ENCODE results near the gene ATXN2.

Gene ATXN2

DNA sequence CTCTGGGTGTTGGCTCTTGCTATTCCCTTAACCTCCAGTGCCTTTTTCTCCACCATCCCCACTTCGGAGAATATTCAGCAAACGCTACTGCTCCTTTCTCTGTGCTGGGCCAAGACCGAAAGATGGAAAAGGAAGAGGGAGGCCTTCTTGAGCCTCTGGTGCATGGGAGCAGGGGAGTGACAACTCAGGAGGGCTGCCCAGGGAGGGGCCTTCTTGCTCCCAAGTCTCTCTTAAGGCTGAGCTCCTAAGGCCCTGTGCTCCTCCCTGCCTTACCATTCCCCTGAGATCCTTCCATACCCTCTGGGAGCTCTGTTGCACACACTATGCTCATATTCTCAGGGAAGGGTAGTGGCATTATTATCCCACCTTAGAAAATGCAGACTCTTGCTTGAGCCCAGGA, 158.5 kb downstream of the ATXN2 start:
- peak overlapping the region; percentile 49 for H3K4me3 Mint-ChIP-seq
- H3K27ac Mint-ChIP-seq (ENCODE audit: low read depth), result peak overlapping the region; percentile 100
- ATAC-seq (replicated peaks; ENCODE audit: extremely low read depth, poor library complexity, severe bottlenecking), result no peak
- H3K9me3 Mint-ChIP-seq, result no peaks in the 10 kb centered on the region
- H3K27me3 Mint-ChIP-seq, result no peaks in the 10 kb centered on the region
- peaks cover 77% of the 10 kb centered on the region for H3K4me1 Mint-ChIP-seq
- no peak for DNase-seq (ENCODE audit: low spot score in 2 of 2)
- peaks cover 29% of the 10 kb centered on the region for H3K36me3 Mint-ChIP-seq (ENCODE audit: insufficient read depth)

DNA sequence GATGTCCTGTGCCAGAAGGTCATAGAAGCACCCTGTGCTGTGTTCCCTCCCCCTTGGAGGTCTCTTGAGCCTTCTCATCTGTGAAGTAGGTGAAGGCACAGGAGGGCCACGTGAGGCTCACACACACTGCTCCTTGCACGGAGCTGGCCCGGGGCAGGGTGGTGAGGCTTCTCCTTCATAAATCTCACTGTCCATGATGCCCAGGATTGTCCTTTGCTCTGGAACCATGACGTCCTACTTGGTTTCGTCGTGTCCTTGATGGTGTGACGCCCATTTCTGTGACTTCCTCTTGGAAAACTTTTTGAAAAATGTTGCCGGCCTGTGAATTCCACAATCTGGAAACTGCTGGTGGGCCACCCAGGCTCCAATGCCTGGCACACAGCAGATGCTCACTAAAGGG, 159.0 kb downstream of the ATXN2 start:
- peak overlapping the region; percentile 100 for H3K27ac Mint-ChIP-seq (ENCODE audit: low read depth)
- peak overlapping the region; percentile 49 for H3K4me3 Mint-ChIP-seq
- H3K9me3 Mint-ChIP-seq, result no peaks in the 10 kb centered on the region

DNA sequence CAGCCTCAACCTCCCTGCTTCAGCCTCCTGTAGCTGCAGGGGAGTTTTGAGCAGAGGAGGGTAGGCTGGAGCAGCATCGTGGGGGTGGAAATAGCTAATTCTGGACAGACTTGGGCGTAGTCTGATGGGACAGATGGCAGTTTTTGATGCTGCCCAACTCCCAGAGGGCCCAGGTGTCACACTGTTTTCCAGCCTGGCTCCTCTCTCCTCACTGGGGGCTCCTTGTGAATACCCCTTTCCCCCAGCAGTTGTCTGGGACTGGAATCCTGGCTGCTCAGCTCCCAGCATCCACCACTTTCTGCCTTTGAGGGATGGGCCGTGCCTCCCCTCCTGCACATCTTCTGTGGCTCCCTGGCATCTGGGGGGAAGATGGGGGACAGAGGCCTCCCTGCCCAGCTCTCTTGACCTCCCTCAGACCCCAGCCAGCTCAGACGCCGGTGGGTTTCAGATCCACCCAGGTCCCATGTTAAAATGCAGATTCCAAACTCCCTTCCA, 159.4 kb downstream of the ATXN2 start:
- DNase-seq (ENCODE audit: low spot score in 2 of 2) (no peak), ATAC-seq (replicated peaks; ENCODE audit: extremely low read depth, poor library complexity, severe bottlenecking) (no peak)
- peaks cover 33% of the 10 kb centered on the region for H3K36me3 Mint-ChIP-seq (ENCODE audit: insufficient read depth)
- peaks cover 77% of the 10 kb centered on the region for H3K4me1 Mint-ChIP-seq
- H3K27ac Mint-ChIP-seq (ENCODE audit: low read depth), result peak overlapping the region; percentile 100
- no peaks in the 10 kb centered on the region for H3K27me3 Mint-ChIP-seq
- no peaks in the 10 kb centered on the region for H3K9me3 Mint-ChIP-seq
- H3K4me3 Mint-ChIP-seq, result peak overlapping the region; percentile 49

More for the DNA sequence above, 159.0 kb downstream of the ATXN2 start:
- no peaks in the 10 kb centered on the region for H3K27me3 Mint-ChIP-seq
- ATAC-seq (replicated peaks; ENCODE audit: extremely low read depth, poor library complexity, severe bottlenecking) (no peak), DNase-seq (ENCODE audit: low spot score in 2 of 2) (no peak)
- peaks cover 77% of the 10 kb centered on the region for H3K4me1 Mint-ChIP-seq
- H3K36me3 Mint-ChIP-seq (ENCODE audit: insufficient read depth), result peaks cover 33% of the 10 kb centered on the region

DNA sequence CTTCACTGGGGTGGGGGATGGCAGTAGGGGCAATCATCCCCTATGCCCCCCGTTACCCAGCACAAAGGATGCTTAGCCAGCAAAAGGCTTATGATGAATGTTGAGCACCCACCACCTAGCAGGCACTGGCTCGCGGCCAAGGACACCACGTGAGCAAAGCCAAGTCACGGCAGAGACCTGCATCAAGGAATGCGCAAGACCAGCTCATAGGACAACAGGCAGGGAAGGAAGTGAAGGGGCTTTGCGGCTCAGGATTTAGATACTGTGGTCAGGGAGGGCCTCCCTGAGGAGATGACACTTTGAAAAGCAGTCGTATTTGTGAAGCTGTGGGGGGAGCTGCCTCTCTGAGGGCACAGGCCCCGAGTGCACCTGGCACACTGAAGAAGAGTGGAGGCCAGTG, 160.6 kb downstream of the ATXN2 start:
- peak overlapping the region; percentile 51 for H3K4me3 Mint-ChIP-seq
- peaks cover 36% of the 10 kb centered on the region for H3K36me3 Mint-ChIP-seq (ENCODE audit: insufficient read depth)
- peaks cover 77% of the 10 kb centered on the region for H3K4me1 Mint-ChIP-seq
- H3K9me3 Mint-ChIP-seq, result no peaks in the 10 kb centered on the region
- peak overlapping the region; percentile 100 for H3K27ac Mint-ChIP-seq (ENCODE audit: low read depth)
- ATAC-seq (replicated peaks; ENCODE audit: extremely low read depth, poor library complexity, severe bottlenecking), result no peak
- H3K27me3 Mint-ChIP-seq, result no peaks in the 10 kb centered on the region
- DNase-seq (ENCODE audit: low spot score in 2 of 2), result peak; percentile 51 to 52

DNA sequence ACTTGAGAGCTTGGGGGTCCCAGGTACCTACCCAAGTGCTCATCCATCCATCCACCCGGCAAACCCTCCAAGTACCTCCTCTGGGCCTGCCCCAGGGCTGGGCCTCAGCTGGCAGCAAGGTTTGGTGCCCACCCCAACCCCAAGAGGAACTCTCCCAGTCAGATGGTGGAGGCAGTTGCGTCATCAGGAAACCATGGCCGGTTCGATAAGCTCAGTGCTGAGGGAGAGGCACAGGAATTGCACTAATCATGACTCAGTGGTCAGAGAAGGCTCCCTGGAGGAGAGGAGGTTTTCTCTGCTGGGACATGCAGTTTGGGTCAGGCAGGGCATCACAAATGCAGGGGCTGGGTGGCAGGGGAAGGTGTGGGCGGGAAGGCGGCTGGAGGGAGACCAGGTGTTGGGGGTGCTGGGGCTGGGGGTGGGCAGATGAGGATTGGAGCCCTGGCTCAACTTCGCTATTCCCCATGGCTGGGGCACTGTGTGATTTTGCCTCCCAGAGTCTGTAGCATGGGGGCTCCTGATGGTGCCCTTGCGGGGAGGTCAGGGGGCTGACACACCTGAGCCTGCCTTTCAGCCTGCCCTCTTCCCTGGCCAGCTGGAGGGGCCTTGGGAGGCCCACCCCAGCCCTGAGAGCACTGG, 161.2 kb downstream of the ATXN2 start:
- Mint-ChIP-seq H3K27ac (ENCODE audit: low read depth) (peak overlapping the region; percentile 100), H3K4me1 (peaks cover 77% of the 10 kb centered on the region), H3K36me3 (ENCODE audit: insufficient read depth) (peaks cover 36% of the 10 kb centered on the region), H3K9me3 (no peaks in the 10 kb centered on the region), H3K27me3 (no peaks in the 10 kb centered on the region), H3K4me3 (peak overlapping the region; percentile 51)
- no peak for ATAC-seq (replicated peaks; ENCODE audit: extremely low read depth, poor library complexity, severe bottlenecking)
- no peak for DNase-seq (ENCODE audit: low spot score in 2 of 2)

DNA sequence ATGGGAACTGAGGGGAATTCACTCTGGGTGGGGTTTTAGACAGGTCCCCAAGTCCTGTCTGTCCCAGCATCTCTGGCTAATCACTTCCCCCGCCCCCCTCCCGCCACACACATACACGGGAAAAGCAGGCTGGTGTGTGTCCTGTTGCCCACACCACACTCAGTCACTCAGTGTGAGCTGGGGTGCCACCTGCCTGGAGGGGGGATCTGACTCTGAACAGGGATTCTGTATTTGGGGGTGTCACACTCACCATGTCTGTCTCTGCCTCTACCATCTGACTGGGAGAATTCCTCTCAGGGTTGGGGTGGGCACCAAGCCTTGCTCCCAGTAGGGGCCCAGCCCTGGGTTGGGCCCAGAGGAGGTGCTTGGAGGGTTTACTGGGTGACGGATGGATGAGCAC, 162.3 kb downstream of the ATXN2 start:
- no peak for ATAC-seq (replicated peaks; ENCODE audit: extremely low read depth, poor library complexity, severe bottlenecking)
- H3K27me3 Mint-ChIP-seq, result no peaks in the 10 kb centered on the region
- H3K9me3 Mint-ChIP-seq, result no peaks in the 10 kb centered on the region
- DNase-seq (ENCODE audit: low spot score in 2 of 2), result no peak
- H3K4me1 Mint-ChIP-seq, result peaks cover 84% of the 10 kb centered on the region
- H3K4me3 Mint-ChIP-seq, result peak overlapping the region; percentile 78
- peaks cover 39% of the 10 kb centered on the region for H3K36me3 Mint-ChIP-seq (ENCODE audit: insufficient read depth)
- H3K27ac Mint-ChIP-seq (ENCODE audit: low read depth), result peak overlapping the region; percentile 100

DNA sequence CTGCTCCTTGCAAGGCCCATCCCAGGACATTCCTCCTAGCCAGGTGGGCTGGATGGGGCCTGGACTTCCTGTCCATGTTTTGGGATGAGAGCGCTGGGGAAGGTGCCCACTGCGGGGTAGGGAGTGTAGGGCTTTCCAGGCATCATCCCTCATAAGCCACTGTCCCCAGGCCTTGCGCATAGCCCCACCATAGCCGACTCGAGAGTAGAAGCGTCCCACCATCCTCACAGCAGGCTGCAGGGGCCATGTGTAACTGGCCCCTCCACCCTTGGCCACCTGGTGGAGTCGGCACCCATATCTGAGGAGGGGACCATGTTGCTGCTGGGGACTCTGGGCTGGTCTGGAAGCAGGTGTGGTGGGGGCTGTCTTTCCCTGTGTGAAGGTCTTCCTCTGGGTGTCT, 162.8 kb downstream of the ATXN2 start:
- H3K4me3 Mint-ChIP-seq, result peak overlapping the region; percentile 78
- no peak for DNase-seq (ENCODE audit: low spot score in 2 of 2)
- H3K4me1 Mint-ChIP-seq, result peaks cover 90% of the 10 kb centered on the region
- H3K9me3 Mint-ChIP-seq, result no peaks in the 10 kb centered on the region
- no peak for ATAC-seq (replicated peaks; ENCODE audit: extremely low read depth, poor library complexity, severe bottlenecking)
- peak overlapping the region; percentile 100 for H3K27ac Mint-ChIP-seq (ENCODE audit: low read depth)
- peaks cover 42% of the 10 kb centered on the region for H3K36me3 Mint-ChIP-seq (ENCODE audit: insufficient read depth)
- no peaks in the 10 kb centered on the region for H3K27me3 Mint-ChIP-seq

DNA sequence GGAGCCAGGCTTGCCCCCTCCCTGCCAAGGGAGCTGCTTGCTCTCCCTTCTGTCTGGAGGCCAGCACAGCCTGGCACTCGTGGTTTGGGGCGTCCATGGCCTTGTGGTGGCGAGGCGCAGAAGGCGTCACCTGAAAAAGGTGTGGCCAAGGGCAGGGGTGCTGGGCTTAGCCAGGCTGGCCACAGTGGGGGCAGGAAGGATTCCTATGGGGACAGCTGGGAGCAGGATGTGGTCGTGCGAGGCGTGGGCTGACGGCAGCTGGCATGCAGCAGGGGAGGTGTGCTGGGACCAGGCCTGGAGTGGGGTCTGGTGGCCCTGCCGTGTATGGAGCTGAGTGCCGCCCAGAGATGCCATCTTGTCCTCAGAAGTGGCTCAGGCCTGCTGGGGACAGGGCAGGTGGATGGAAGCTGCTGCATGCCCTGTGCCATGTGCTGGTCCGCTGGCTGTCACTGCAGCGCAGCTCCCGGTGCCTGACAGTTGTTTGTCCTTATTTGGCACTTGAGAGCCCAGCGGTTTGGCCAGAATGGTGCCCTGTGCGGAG, 163.4 kb downstream of the ATXN2 start:
- Mint-ChIP-seq H3K27me3 (no peaks in the 10 kb centered on the region), H3K9me3 (no peaks in the 10 kb centered on the region), H3K4me1 (peaks cover 91% of the 10 kb centered on the region), H3K36me3 (ENCODE audit: insufficient read depth) (peaks cover 41% of the 10 kb centered on the region), H3K27ac (ENCODE audit: low read depth) (peak overlapping the region; percentile 100), H3K4me3 (peak overlapping the region; percentile 78)
- peak in 1 of 2 donors; percentile 46 for DNase-seq (ENCODE audit: low spot score in 2 of 2)
- peak; percentile 5 for ATAC-seq (replicated peaks; ENCODE audit: extremely low read depth, poor library complexity, severe bottlenecking)

DNA sequence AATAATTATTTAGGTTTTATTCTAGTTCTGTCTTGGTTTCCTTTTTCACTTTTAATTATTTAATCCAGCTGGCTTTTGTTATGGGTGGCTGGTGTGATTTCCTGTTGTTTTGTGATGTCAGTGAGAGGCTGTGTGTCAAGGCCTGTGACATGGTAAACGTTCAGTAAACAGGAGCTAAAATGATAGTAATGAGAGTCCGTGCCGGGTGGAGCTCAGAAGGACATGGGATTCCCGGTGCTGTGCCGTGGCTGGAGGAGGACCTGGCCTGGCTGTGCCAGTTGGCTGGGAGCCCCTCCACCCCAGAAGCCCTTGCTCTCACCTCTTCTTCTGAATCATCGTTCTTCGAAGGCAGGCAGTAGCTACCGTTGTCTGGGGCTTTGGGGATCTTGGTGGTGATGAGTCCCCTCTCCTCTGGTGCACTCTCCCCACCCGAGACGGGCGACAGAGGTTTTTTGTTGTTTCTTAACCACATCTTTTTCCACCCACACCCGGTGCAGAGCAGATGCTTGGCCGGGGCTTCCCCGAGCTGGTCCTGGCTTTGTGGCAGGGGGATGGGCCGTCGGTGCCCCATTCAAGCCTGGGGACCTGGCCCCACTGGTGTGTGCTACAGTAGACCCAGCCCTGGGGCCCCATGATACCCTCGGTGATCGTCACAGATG, 164.3 kb downstream of the ATXN2 start:
- Mint-ChIP-seq H3K27ac (ENCODE audit: low read depth) (peak overlapping the region; percentile 100), H3K4me3 (peak overlapping the region; percentile 78), H3K27me3 (no peaks in the 10 kb centered on the region), H3K36me3 (ENCODE audit: insufficient read depth) (peaks cover 47% of the 10 kb centered on the region), H3K4me1 (peaks cover 91% of the 10 kb centered on the region), H3K9me3 (no peaks in the 10 kb centered on the region)
- DNase-seq (ENCODE audit: low spot score in 2 of 2) (peak; percentile 79 to 93), ATAC-seq (replicated peaks; ENCODE audit: extremely low read depth, poor library complexity, severe bottlenecking) (peak; percentile 79)

DNA sequence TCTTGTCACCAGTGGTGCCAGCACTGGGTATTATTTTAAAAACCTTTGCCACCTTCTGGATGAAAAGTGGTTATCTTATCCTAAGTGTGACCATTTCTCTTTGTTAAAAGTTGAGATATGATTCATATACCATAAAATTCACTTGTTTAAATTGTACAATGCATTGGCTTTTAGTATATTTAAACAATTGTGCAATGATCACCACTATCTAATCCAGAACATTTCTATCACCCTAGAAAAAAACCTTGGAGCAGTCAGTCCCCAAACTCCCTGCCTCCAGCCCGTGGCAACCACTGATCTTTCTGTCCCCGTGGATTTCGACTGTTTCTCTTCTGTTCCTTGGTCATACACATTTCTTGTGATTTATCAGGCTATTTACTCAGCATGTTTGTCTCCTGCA, 165.1 kb downstream of the ATXN2 start:
- DNase-seq (ENCODE audit: low spot score in 2 of 2), result no peak
- H3K4me1 Mint-ChIP-seq, result peaks cover 92% of the 10 kb centered on the region
- peaks cover 51% of the 10 kb centered on the region for H3K36me3 Mint-ChIP-seq (ENCODE audit: insufficient read depth)
- peak overlapping the region; percentile 78 for H3K4me3 Mint-ChIP-seq
- no peaks in the 10 kb centered on the region for H3K9me3 Mint-ChIP-seq
- peak overlapping the region; percentile 100 for H3K27ac Mint-ChIP-seq (ENCODE audit: low read depth)
- ATAC-seq (replicated peaks; ENCODE audit: extremely low read depth, poor library complexity, severe bottlenecking), result no peak
- no peaks in the 10 kb centered on the region for H3K27me3 Mint-ChIP-seq

DNA sequence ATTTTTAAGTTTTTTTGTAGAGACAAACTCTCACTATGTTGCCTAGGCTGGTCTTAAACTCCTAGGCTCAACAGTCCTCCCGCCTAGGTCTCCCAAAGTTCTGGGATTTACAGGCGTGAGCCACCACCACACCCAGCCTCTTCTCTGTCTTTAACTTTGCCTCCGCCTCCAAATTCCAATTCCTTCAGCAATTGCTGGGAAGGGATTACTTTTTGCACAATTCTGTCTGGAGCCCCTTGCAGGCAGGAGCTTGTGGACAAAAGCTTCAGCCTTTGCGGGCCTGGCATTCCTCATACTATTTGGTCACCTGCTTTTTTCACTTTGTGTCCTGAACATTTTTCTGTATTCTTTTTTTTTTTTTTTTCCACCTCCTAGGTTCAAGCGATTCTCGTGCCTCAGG, 167.3 kb downstream of the ATXN2 start:
- Mint-ChIP-seq H3K27me3 (no peaks in the 10 kb centered on the region), H3K36me3 (ENCODE audit: insufficient read depth) (peaks cover 52% of the 10 kb centered on the region), H3K4me3 (peak overlapping the region; percentile 87), H3K27ac (ENCODE audit: low read depth) (peak overlapping the region; percentile 100), H3K9me3 (no peaks in the 10 kb centered on the region), H3K4me1 (peaks cover 86% of the 10 kb centered on the region)
- DNase-seq (ENCODE audit: low spot score in 2 of 2) (no peak), ATAC-seq (replicated peaks; ENCODE audit: extremely low read depth, poor library complexity, severe bottlenecking) (no peak)

DNA sequence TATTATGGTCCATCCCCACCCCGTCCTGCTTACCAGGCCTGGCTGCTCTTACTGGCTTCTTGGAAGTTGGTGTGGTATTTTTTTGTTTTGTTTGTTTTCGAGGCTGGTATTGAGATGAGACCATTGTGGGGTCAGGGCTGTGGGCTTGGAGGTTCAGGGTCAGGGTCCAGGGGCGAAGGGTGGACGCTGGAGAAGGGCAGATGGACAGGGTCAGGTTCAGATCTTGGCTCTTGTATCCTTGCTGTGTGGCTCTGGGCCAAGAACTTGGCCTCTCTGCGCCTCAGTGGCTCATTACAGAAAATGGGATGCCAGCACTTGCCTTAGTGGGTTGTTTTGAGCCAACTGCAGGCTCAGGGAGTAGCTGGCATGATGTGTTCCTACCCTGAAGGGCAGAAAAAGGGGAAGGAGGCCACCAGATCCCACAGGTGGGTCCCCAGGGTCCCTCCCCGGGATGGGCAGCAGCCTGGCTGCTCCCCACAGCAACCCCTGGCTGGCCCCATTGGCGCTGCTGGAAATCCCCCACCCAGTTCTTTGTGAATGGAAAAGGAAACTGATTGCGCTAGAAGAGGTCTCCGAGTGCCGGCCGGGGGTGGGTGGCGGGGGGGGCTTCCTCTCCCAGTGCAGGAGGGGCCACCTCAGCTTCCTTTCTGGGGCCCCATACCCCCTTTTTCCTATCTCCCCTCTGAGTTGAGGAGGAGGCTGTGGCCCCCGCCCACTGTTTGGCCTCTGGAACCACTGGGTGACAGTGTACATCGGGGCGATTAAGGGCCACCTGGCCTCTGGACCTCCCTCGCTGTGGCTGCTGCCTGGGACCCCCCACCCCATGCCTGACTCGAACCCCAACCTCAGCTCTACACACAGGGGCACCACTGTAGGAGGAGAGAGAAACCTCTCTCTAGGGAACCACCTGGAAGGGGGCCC, 168.4 kb downstream of the ATXN2 start:
- Mint-ChIP-seq H3K4me3 (peak overlapping the region; percentile 87), H3K27me3 (no peaks in the 10 kb centered on the region), H3K27ac (ENCODE audit: low read depth) (peak overlapping the region; percentile 100), H3K36me3 (ENCODE audit: insufficient read depth) (peaks cover 50% of the 10 kb centered on the region), H3K4me1 (peaks cover 86% of the 10 kb centered on the region), H3K9me3 (no peaks in the 10 kb centered on the region)
- ATAC-seq (replicated peaks; ENCODE audit: extremely low read depth, poor library complexity, severe bottlenecking) (peak; percentile 18), DNase-seq (ENCODE audit: low spot score in 2 of 2) (peak in 1 of 2 donors; percentile 70)
